ENCODE data around the gene BBS7. TPM values are rescaled to one million over a fixed set of nuclear protein-coding genes. Genes with fewer than 3 reads are reported as not detected.

Gene BBS7
- total and polyA plus RNA-seq, 2 donors, result 7.7 to 13.4 TPM

- peaks cover 0 to 7% of the 10 kb centered on the region in 2 donors for H3K27me3 ChIP-seq (ENCODE audit: control insufficient read depth in 2 of 2, insufficient read depth in 1 of 2, low read length in 1 of 2)
- H3K4me1 ChIP-seq (ENCODE audit: control insufficient read depth in 2 of 2, insufficient read depth in 2 of 2, low read length in 2 of 2), result peaks cover 8 to 23% of the 10 kb centered on the region in 2 donors
- H3K9me3 ChIP-seq (ENCODE audit: control insufficient read depth in 2 of 2, insufficient read depth in 1 of 2, low read length in 1 of 2), result no peaks in the 10 kb centered on the region
These were observed 79.3 kb downstream of the BBS7 start for GRCh38 chr4:121790976-121791375.

DNA sequence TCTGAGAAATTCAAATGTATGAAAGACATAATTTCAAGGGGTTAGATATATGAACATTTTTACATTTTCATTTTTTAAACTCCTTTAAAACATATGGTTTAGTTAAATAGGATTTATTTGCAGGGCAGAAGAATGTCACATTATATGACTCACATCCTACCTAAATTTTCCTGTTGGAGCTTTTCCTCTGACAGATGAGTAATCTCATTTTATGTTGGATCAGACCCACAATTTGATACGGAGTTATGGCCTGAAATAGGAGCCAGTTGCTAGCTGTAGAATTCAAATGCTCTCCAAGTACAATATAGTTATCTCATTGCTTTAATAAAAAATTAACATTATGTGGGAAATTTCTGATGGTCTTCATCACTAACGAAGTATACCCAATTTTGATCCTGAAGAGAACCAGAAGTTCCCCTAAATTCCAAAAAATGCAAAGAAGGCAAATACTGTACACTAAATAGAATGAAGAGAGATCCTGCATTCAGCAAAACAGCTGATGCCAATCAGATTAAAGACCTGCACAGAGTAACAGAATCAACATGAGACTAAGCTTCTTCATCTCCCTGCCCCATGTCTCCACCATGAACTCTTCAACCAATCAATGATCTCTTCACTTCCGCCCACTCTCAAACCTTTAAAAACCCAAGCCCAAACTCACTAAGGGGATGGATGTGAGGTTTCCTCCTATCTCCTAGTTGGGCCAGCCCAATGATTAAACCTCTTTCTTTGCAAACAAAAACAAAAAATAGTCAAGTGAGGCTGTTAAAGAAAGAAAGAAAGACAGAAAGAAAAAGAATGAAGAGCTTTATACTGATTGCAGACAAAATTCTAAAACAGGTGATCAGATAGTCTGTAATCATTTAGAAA, 80.1 kb downstream of the BBS7 start:
- peaks cover 7 to 15% of the 10 kb centered on the region in 2 donors for H3K4me1 ChIP-seq (ENCODE audit: control insufficient read depth in 2 of 2, insufficient read depth in 2 of 2, low read length in 2 of 2)

More at GRCh38 chr4:121790976-121791375, 79.3 kb downstream of the BBS7 start:
- H3K36me3 ChIP-seq (ENCODE audit: control insufficient read depth in 2 of 2, insufficient read depth in 2 of 2, low read length in 1 of 2), result no peaks in the 10 kb centered on the region
- no peak overlapping the region for H3K4me3 ChIP-seq (ENCODE audit: low read length in 2 of 2)
- H3K27ac ChIP-seq (ENCODE audit: low read depth in 1 of 2, low read length in 1 of 2), result no peak overlapping the region
- no peak for DNase-seq (ENCODE audit: low read depth in 6 of 9, low spot score in 9 of 9)

GRCh38 chr4:121789455-121789854, 80.8 kb downstream of the BBS7 start:
- Histone ChIP-seq H3K4me3 (ENCODE audit: low read length in 2 of 2) (no peak overlapping the region), H3K27me3 (ENCODE audit: control insufficient read depth in 2 of 2, insufficient read depth in 1 of 2, low read length in 1 of 2) (peaks cover 0 to 13% of the 10 kb centered on the region in 2 donors), H3K4me1 (ENCODE audit: control insufficient read depth in 2 of 2, insufficient read depth in 2 of 2, low read length in 2 of 2) (peaks cover 1 to 8% of the 10 kb centered on the region in 2 donors), H3K27ac (ENCODE audit: low read depth in 1 of 2, low read length in 1 of 2) (no peak overlapping the region), H3K36me3 (ENCODE audit: control insufficient read depth in 2 of 2, insufficient read depth in 2 of 2, low read length in 1 of 2) (no peaks in the 10 kb centered on the region), H3K9me3 (ENCODE audit: control insufficient read depth in 2 of 2, insufficient read depth in 1 of 2, low read length in 1 of 2) (no peaks in the 10 kb centered on the region)
- 100% methylated on average over 1 of the region's 1 CpG for WGBS
- DNase-seq (ENCODE audit: low read depth in 6 of 9, low spot score in 9 of 9), result no peak

More for the DNA sequence above, 80.1 kb downstream of the BBS7 start:
- no peak for DNase-seq (ENCODE audit: low read depth in 6 of 9, low spot score in 9 of 9)
- H3K9me3 ChIP-seq (ENCODE audit: control insufficient read depth in 2 of 2, insufficient read depth in 1 of 2, low read length in 1 of 2), result no peaks in the 10 kb centered on the region
- H3K27ac ChIP-seq (ENCODE audit: low read depth in 1 of 2, low read length in 1 of 2), result no peak overlapping the region
- 96% methylated on average over 3 of the region's 3 CpGs for WGBS
- no peaks in the 10 kb centered on the region for H3K36me3 ChIP-seq (ENCODE audit: control insufficient read depth in 2 of 2, insufficient read depth in 2 of 2, low read length in 1 of 2)
- peaks cover 0 to 11% of the 10 kb centered on the region in 2 donors for H3K27me3 ChIP-seq (ENCODE audit: control insufficient read depth in 2 of 2, insufficient read depth in 1 of 2, low read length in 1 of 2)
- H3K4me3 ChIP-seq (ENCODE audit: low read length in 2 of 2), result no peak overlapping the region

DNA sequence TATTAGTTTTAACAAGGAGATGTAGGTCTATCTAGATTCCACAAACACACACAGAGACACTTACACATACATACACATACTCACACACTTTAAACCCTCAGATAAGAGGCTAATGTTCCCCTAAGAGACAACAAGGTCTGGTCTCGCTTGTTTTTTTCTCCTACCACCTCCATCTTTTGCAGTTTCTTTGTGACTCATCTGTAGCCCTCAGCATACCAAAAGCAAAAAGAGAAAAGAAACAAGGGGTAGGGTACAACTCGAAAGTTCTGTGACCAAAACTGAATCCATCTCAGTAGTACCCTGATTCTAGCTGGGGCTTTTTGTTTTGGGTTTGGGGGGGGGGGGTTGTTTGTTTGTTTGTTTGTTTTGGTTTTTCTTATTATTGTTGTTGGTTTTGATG, 81.4 kb downstream of the BBS7 start:
- no peaks in the 10 kb centered on the region for H3K36me3 ChIP-seq (ENCODE audit: control insufficient read depth in 2 of 2, insufficient read depth in 2 of 2, low read length in 1 of 2)
- H3K4me3 ChIP-seq (ENCODE audit: low read length in 2 of 2), result no peak overlapping the region
- 91% methylated on average over 2 of the region's 2 CpGs for WGBS
- peaks cover 0 to 6% of the 10 kb centered on the region in 2 donors for H3K4me1 ChIP-seq (ENCODE audit: control insufficient read depth in 2 of 2, insufficient read depth in 2 of 2, low read length in 2 of 2)
- H3K27ac ChIP-seq (ENCODE audit: low read depth in 1 of 2, low read length in 1 of 2), result no peak overlapping the region
- H3K27me3 ChIP-seq (ENCODE audit: control insufficient read depth in 2 of 2, insufficient read depth in 1 of 2, low read length in 1 of 2), result peaks cover 0 to 15% of the 10 kb centered on the region in 2 donors
- H3K9me3 ChIP-seq (ENCODE audit: control insufficient read depth in 2 of 2, insufficient read depth in 1 of 2, low read length in 1 of 2), result no peaks in the 10 kb centered on the region
- DNase-seq (ENCODE audit: low read depth in 6 of 9, low spot score in 9 of 9), result no peak

DNA sequence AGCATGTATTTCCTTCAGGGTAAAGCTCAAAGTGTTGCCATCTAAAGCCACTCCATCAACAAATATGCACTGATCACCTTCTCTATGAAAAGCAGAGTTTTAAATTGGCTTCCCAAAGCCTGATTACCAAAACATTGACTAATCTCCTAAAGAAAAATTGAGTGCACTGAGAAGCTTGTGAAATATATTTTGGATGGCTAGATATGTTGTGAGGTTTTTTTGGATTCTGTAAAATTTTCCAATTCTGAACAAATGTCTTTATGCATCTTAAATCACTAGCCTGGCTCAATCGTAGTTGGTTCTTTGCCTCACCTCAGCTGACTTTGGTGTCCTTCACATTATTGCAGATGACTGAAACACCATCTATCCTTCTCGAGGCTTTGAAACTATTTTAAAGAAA, 84.1 kb downstream of the BBS7 start:
- H3K27me3 ChIP-seq (ENCODE audit: control insufficient read depth in 2 of 2, insufficient read depth in 1 of 2, low read length in 1 of 2), result peaks cover 0 to 17% of the 10 kb centered on the region in 2 donors
- H3K36me3 ChIP-seq (ENCODE audit: control insufficient read depth in 2 of 2, insufficient read depth in 2 of 2, low read length in 1 of 2), result no peaks in the 10 kb centered on the region
- no peak overlapping the region for H3K4me3 ChIP-seq (ENCODE audit: low read length in 2 of 2)
- no peak for DNase-seq (ENCODE audit: low read depth in 6 of 9, low spot score in 9 of 9)
- WGBS, result 92% methylated on average over 2 of the region's 2 CpGs
- H3K4me1 ChIP-seq (ENCODE audit: control insufficient read depth in 2 of 2, insufficient read depth in 2 of 2, low read length in 2 of 2), result no peaks in the 10 kb centered on the region
- H3K27ac ChIP-seq (ENCODE audit: low read depth in 1 of 2, low read length in 1 of 2), result no peak overlapping the region
- no peaks in the 10 kb centered on the region for H3K9me3 ChIP-seq (ENCODE audit: control insufficient read depth in 2 of 2, insufficient read depth in 1 of 2, low read length in 1 of 2)

GRCh38 chr4:121785479-121785878, 84.8 kb downstream of the BBS7 start:
- Histone ChIP-seq H3K36me3 (ENCODE audit: control insufficient read depth in 2 of 2, insufficient read depth in 2 of 2, low read length in 1 of 2) (no peaks in the 10 kb centered on the region), H3K27ac (ENCODE audit: low read depth in 1 of 2, low read length in 1 of 2) (no peak overlapping the region), H3K4me1 (ENCODE audit: control insufficient read depth in 2 of 2, insufficient read depth in 2 of 2, low read length in 2 of 2) (no peaks in the 10 kb centered on the region), H3K9me3 (ENCODE audit: control insufficient read depth in 2 of 2, insufficient read depth in 1 of 2, low read length in 1 of 2) (no peaks in the 10 kb centered on the region), H3K4me3 (ENCODE audit: low read length in 2 of 2) (no peak overlapping the region), H3K27me3 (ENCODE audit: control insufficient read depth in 2 of 2, insufficient read depth in 1 of 2, low read length in 1 of 2) (peaks cover 0 to 17% of the 10 kb centered on the region in 2 donors)
- WGBS, result 96% methylated on average over 4 of the region's 4 CpGs
- no peak for DNase-seq (ENCODE audit: low read depth in 6 of 9, low spot score in 9 of 9)

DNA sequence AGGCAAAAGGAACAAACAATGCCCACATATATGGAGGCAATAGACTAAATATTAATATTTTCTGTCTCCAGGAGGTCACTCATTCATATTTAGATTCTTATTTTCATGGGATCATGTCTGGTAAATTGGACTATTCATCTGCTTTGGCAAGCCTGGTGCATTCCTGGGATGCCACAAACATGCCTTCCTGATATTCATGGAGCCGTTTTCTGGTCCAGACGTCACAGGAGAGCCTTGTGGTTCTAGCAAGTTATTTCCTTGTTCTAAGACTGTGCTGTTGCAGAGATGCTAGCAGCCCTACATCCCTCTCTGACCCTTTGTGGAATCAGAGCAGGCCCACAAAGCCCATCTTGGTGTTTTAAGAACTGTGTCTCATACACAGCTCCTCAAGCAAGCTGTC, 85.3 kb downstream of the BBS7 start:
- no peaks in the 10 kb centered on the region for H3K36me3 ChIP-seq (ENCODE audit: control insufficient read depth in 2 of 2, insufficient read depth in 2 of 2, low read length in 1 of 2)
- peaks cover 0 to 19% of the 10 kb centered on the region in 2 donors for H3K27me3 ChIP-seq (ENCODE audit: control insufficient read depth in 2 of 2, insufficient read depth in 1 of 2, low read length in 1 of 2)
- DNase-seq (ENCODE audit: low read depth in 6 of 9, low spot score in 9 of 9), result no peak
- no peaks in the 10 kb centered on the region for H3K4me1 ChIP-seq (ENCODE audit: control insufficient read depth in 2 of 2, insufficient read depth in 2 of 2, low read length in 2 of 2)
- WGBS, result 92% methylated on average over 2 of the region's 2 CpGs
- no peak overlapping the region for H3K4me3 ChIP-seq (ENCODE audit: low read length in 2 of 2)
- H3K9me3 ChIP-seq (ENCODE audit: control insufficient read depth in 2 of 2, insufficient read depth in 1 of 2, low read length in 1 of 2), result no peaks in the 10 kb centered on the region
- no peak overlapping the region for H3K27ac ChIP-seq (ENCODE audit: low read depth in 1 of 2, low read length in 1 of 2)

DNA sequence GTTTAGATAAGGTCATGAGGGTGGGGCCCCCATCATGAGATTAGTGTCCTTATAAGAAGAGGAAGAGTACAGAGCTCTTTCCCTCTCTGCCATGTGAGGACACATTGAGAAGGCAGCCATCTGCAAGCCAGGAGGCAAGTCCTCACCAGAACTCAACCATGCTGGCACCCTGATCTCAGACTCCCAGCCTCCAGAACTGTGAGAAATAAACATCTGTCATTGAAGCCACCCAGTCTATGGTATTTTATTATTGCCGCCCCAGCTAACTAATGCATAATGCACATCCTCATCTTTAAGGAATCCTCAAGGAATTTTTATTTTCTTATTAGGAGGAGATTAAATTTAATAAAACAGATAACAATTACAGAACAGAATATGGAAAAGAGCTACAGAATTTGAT, 85.9 kb downstream of the BBS7 start:
- 55% methylated on average over 1 of the region's 1 CpG for WGBS
- H3K4me3 ChIP-seq (ENCODE audit: low read length in 2 of 2), result no peak overlapping the region
- DNase-seq (ENCODE audit: low read depth in 6 of 9, low spot score in 9 of 9), result no peak
- no peaks in the 10 kb centered on the region for H3K4me1 ChIP-seq (ENCODE audit: control insufficient read depth in 2 of 2, insufficient read depth in 2 of 2, low read length in 2 of 2)
- H3K27ac ChIP-seq (ENCODE audit: low read depth in 1 of 2, low read length in 1 of 2), result no peak overlapping the region
- peaks cover 0 to 20% of the 10 kb centered on the region in 2 donors for H3K27me3 ChIP-seq (ENCODE audit: control insufficient read depth in 2 of 2, insufficient read depth in 1 of 2, low read length in 1 of 2)
- no peaks in the 10 kb centered on the region for H3K9me3 ChIP-seq (ENCODE audit: control insufficient read depth in 2 of 2, insufficient read depth in 1 of 2, low read length in 1 of 2)
- H3K36me3 ChIP-seq (ENCODE audit: control insufficient read depth in 2 of 2, insufficient read depth in 2 of 2, low read length in 1 of 2), result no peaks in the 10 kb centered on the region

GRCh38 chr4:121783210-121783609, 87.1 kb downstream of the BBS7 start:
- H3K9me3 ChIP-seq (ENCODE audit: control insufficient read depth in 2 of 2, insufficient read depth in 1 of 2, low read length in 1 of 2), result no peaks in the 10 kb centered on the region
- no peaks in the 10 kb centered on the region for H3K4me1 ChIP-seq (ENCODE audit: control insufficient read depth in 2 of 2, insufficient read depth in 2 of 2, low read length in 2 of 2)
- H3K27me3 ChIP-seq (ENCODE audit: control insufficient read depth in 2 of 2, insufficient read depth in 1 of 2, low read length in 1 of 2), result peaks cover 0 to 16% of the 10 kb centered on the region in 2 donors
- no peak overlapping the region for H3K4me3 ChIP-seq (ENCODE audit: low read length in 2 of 2)
- 92% methylated on average over 1 of the region's 1 CpG for WGBS
- DNase-seq (ENCODE audit: low read depth in 6 of 9, low spot score in 9 of 9), result no peak
- H3K36me3 ChIP-seq (ENCODE audit: control insufficient read depth in 2 of 2, insufficient read depth in 2 of 2, low read length in 1 of 2), result no peaks in the 10 kb centered on the region
- no peak overlapping the region for H3K27ac ChIP-seq (ENCODE audit: low read depth in 1 of 2, low read length in 1 of 2)
